GM23338 (cell line): ENCODE measurements around the gene CHCHD6. TPM values are rescaled to one million over a fixed set of nuclear protein-coding genes. Genes with fewer than 3 reads are reported as not detected.

ENCODE experiments used
- ATAC-seq: fragments of 200-7000 bp; cut with Tn5 transposase; 3 replicates; pipeline ENCODE4 v1.9.1; 2020
- DNase-seq: peaks from one replicate; pipeline ENCODE4 v3.0.0-alpha.2; 2015; ENCODE audit warnings: low spot score
- H2AFZ ChIP-seq: fragments of 200-600 bp; sonication (generic); 2 replicates; pipeline ENCODE4 v1.8.0; 2016; ENCODE audit warnings: antibody characterized with exemption, mild to moderate bottlenecking, moderate library complexity
- H3F3A ChIP-seq: fragments of 200-600 bp; sonication (generic); replicated peaks from 2 replicates; pipeline ENCODE4 v1.8.0; 2017; ENCODE audit warnings: antibody characterized with exemption, mixed run types, low read depth
- H3K27ac ChIP-seq: fragments of 200-600 bp; sonication (generic); 2 replicates; pipeline ENCODE4 v1.6.1; 2016; ENCODE audit warnings: low read depth
- H3K27me3 ChIP-seq: fragments of 200-600 bp; sonication (generic); 2 replicates; pipeline ENCODE4 v1.8.0; 2016; ENCODE audit warnings: mild to moderate bottlenecking, mixed run types, moderate library complexity; ENCODE audit not compliant: insufficient read depth
- H3K36me3 ChIP-seq: fragments of 200-600 bp; sonication (generic); 2 replicates; pipeline ENCODE4 v1.8.0; 2016; ENCODE audit warnings: mild to moderate bottlenecking; ENCODE audit not compliant: insufficient read depth
- H3K4me1 ChIP-seq: fragments of 200-600 bp; sonication (generic); 2 replicates; pipeline ENCODE4 v1.8.0; 2016; ENCODE audit warnings: mild to moderate bottlenecking, moderate library complexity; ENCODE audit not compliant: insufficient read depth
- H3K4me2 ChIP-seq: fragments of 200-600 bp; sonication (generic); 2 replicates; pipeline ENCODE4 v1.7.1; 2017; ENCODE audit warnings: mixed run types
- H3K4me3 ChIP-seq: fragments of 200-600 bp; sonication (generic); 2 replicates; pipeline ENCODE4 v1.6.1; 2016; ENCODE audit warnings: mixed run types
- H3K79me2 ChIP-seq: fragments of 200-600 bp; sonication (generic); replicated peaks from 2 replicates; pipeline ENCODE4 v1.8.0; 2017; ENCODE audit warnings: mild to moderate bottlenecking; ENCODE audit not compliant: insufficient read depth
- H3K9me2 ChIP-seq: fragments of 200-600 bp; sonication (generic); 2 replicates; pipeline ENCODE4 v1.8.0; 2017; ENCODE audit not compliant: insufficient read depth
- H4K20me1 ChIP-seq: fragments of 200-600 bp; sonication (generic); replicated peaks from 2 replicates; pipeline ENCODE4 v1.8.0; 2017; ENCODE audit warnings: mild to moderate bottlenecking; ENCODE audit not compliant: insufficient read depth
- H3K27ac Mint-ChIP-seq: 2 replicates; pipeline ENCODE4 v1.8.0; 2020; ENCODE audit warnings: inconsistent platforms, mild to moderate bottlenecking, moderate library complexity, mixed read lengths
- H3K27me3 Mint-ChIP-seq: 3 replicates; pipeline ENCODE4 v1.8.0; 2022; ENCODE audit warnings: low read depth, mild to moderate bottlenecking, moderate library complexity, mixed read lengths, inconsistent platforms; ENCODE audit not compliant: insufficient read depth, poor library complexity
- H3K36me3 Mint-ChIP-seq: 3 replicates; pipeline ENCODE4 v1.8.0; 2021; ENCODE audit warnings: low read depth, mild to moderate bottlenecking, inconsistent platforms, moderate library complexity, mixed read lengths
- H3K4me1 Mint-ChIP-seq: 3 replicates; pipeline ENCODE4 v1.8.0; 2020; ENCODE audit warnings: mild to moderate bottlenecking, inconsistent platforms, mixed read lengths
- H3K4me3 Mint-ChIP-seq: 3 replicates; pipeline ENCODE4 v1.8.0; 2021; ENCODE audit warnings: moderate library complexity, mild to moderate bottlenecking, inconsistent platforms, mixed read lengths
- H3K9me3 Mint-ChIP-seq: 3 replicates; pipeline ENCODE4 v1.8.0; 2020; ENCODE audit warnings: moderate library complexity, mild to moderate bottlenecking, inconsistent platforms, mixed read lengths
- EZH2 ChIP-seq: fragments of 200-600 bp; sonication (generic); IDR thresholded peaks from one replicate; pipeline ENCODE4 v1.8.0; 2017; ENCODE audit warnings: antibody characterized with exemption, mild to moderate bottlenecking, low read depth; ENCODE audit not compliant: unreplicated experiment
- EZH2phosphoT487 ChIP-seq: fragments of 200-600 bp; sonication (generic); IDR thresholded peaks from one replicate; pipeline ENCODE4 v1.8.1; 2018; ENCODE audit warnings: antibody characterized with exemption; ENCODE audit not compliant: unreplicated experiment
- JUNB ChIP-seq: IDR thresholded peaks from one replicate; pipeline ENCODE4 v1.6.1; 2016; ENCODE audit warnings: antibody characterized with exemption; ENCODE audit not compliant: unreplicated experiment
- POLR2AphosphoS5 ChIP-seq: IDR thresholded peaks from 2 replicates; pipeline ENCODE4 v1.6.1; 2016; ENCODE audit warnings: antibody characterized with exemption, low read depth
- STAT1 ChIP-seq: IDR thresholded peaks from one replicate; pipeline ENCODE4 v1.6.1; 2016; ENCODE audit warnings: antibody characterized with exemption; ENCODE audit not compliant: unreplicated experiment
- ZNF114 ChIP-seq: fragments of 250-450 bp; sonication (Bioruptor Pico); IDR thresholded peaks from 2 replicates; pipeline ENCODE4 v1.5.0; 2020; ENCODE audit warnings: mild to moderate bottlenecking, moderate library complexity
- ZNF331 ChIP-seq: fragments of 250-450 bp; sonication (Bioruptor Pico); IDR thresholded peaks from 2 replicates; pipeline ENCODE4 v1.5.0; 2020; ENCODE audit warnings: low read depth, mild to moderate bottlenecking, moderate library complexity
- polyA plus RNA-seq: library from polyadenylated mRNA; unstranded; fragments of >200 nt; fragmentation: Nextera tagmentation; extraction: Ambion mirVana; gene quantifications from 2 replicates; pipeline ENCODE4 v1.2.1, GENCODE V29; 2016
- total RNA-seq: library from RNA; depleted of rRNA; stranded (reverse); fragments of >200 nt; shearing (Covaris generic); gene quantifications from 2 replicates; pipeline ENCODE4 v1.2.3, GENCODE V29; 2014
- TF ChIP-seq, protein P1 (sequence below): fragments of 250-450 bp; sonication (Bioruptor Pico); IDR thresholded peaks from 2 replicates; pipeline ENCODE4 v1.5.0; 2020; ENCODE audit warnings: mild to moderate bottlenecking, moderate library complexity
- TF ChIP-seq, protein P2 (sequence below), 2 experiments: fragments of 200-600 bp in 1 of 2; sonication (generic) in 1 of 2; conservative IDR thresholded peaks; 2 replicates each; pipeline versions ENCODE4 v1.5.1 to v1.6.1; 2016 to 2017; ENCODE audit warnings: antibody characterized with exemption in 2 of 2, low read depth in 2 of 2, mild to moderate bottlenecking in 2 of 2, moderate library complexity in 1 of 2

CHCHD6 gene
- total and polyA plus RNA-seq, 2 experiments from 2014 or later, result 28.8 to 43.0 TPM

DNA sequence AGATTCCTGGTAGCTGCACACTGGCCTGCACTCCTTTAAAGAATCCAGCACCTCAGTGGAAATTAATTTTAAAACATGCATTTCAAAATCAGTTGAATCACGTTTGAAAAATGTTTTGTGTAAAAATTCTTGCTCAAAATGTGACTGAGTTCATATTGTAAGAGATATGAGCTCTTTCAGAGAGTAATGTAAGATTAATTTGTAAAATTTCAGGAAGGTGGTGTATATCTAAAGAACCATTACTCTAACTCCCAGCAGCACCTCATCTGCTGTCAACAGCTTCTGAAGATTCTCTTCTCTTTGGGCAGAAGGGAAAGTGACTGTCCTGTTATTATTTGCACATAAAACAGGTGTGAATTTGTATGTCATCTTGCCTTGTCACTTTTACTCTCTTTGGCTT, 181.4 kb downstream of the CHCHD6 start (continued):
- TF ChIP-seq, protein P1, sequence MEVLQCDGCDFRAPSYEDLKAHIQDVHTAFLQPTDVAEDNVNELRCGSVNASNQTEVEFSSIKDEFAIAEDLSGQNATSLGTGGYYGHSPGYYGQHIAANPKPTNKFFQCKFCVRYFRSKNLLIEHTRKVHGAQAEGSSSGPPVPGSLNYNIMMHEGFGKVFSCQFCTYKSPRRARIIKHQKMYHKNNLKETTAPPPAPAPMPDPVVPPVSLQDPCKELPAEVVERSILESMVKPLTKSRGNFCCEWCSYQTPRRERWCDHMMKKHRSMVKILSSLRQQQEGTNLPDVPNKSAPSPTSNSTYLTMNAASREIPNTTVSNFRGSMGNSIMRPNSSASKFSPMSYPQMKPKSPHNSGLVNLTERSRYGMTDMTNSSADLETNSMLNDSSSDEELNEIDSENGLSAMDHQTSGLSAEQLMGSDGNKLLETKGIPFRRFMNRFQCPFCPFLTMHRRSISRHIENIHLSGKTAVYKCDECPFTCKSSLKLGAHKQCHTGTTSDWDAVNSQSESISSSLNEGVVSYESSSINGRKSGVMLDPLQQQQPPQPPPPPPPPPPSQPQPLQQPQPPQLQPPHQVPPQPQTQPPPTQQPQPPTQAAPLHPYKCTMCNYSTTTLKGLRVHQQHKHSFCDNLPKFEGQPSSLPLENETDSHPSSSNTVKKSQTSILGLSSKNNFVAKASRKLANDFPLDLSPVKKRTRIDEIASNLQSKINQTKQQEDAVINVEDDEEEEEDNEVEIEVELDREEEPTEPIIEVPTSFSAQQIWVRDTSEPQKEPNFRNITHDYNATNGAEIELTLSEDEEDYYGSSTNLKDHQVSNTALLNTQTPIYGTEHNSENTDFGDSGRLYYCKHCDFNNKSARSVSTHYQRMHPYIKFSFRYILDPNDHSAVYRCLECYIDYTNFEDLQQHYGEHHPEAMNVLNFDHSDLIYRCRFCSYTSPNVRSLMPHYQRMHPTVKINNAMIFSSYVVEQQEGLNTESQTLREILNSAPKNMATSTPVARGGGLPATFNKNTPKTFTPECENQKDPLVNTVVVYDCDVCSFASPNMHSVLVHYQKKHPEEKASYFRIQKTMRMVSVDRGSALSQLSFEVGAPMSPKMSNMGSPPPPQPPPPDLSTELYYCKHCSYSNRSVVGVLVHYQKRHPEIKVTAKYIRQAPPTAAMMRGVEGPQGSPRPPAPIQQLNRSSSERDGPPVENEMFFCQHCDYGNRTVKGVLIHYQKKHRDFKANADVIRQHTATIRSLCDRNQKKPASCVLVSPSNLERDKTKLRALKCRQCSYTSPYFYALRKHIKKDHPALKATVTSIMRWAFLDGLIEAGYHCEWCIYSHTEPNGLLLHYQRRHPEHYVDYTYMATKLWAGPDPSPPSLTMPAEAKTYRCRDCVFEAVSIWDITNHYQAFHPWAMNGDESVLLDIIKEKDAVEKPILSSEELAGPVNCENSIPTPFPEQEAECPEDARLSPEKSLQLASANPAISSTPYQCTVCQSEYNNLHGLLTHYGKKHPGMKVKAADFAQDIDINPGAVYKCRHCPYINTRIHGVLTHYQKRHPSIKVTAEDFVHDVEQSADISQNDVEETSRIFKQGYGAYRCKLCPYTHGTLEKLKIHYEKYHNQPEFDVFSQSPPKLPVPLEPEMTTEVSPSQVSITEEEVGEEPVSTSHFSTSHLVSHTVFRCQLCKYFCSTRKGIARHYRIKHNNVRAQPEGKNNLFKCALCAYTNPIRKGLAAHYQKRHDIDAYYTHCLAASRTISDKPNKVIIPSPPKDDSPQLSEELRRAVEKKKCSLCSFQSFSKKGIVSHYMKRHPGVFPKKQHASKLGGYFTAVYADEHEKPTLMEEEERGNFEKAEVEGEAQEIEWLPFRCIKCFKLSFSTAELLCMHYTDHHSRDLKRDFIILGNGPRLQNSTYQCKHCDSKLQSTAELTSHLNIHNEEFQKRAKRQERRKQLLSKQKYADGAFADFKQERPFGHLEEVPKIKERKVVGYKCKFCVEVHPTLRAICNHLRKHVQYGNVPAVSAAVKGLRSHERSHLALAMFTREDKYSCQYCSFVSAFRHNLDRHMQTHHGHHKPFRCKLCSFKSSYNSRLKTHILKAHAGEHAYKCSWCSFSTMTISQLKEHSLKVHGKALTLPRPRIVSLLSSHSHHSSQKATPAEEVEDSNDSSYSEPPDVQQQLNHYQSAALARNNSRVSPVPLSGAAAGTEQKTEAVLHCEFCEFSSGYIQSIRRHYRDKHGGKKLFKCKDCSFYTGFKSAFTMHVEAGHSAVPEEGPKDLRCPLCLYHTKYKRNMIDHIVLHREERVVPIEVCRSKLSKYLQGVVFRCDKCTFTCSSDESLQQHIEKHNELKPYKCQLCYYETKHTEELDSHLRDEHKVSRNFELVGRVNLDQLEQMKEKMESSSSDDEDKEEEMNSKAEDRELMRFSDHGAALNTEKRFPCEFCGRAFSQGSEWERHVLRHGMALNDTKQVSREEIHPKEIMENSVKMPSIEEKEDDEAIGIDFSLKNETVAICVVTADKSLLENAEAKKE (CRISPR knock-in tag), result no peak
- TF ChIP-seq EZH2phosphoT487, result no peak

DNA sequence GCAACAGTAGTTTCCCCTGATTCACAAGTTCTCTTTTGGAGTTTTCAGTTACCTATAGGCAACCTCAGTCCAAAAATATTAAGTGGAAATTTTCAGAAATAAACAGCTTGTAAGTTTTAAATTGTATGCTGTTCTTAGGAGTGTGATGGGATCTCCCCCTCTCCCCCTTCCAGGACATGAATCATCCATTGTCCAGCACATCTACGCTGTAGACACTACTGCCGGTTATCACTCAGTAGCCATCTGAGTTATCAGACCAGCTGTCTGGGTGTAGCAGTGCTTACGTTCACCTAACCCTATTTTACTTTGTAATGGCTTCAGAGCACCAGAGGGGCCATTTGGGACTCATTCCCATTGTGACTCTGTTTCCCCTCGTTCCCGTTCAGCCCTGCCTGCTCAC, 182.2 kb downstream of the CHCHD6 start:
- Histone ChIP-seq H3K4me2 (no peak overlapping the region), H3K4me3 (no peak overlapping the region), H3K4me1 (no peaks in the 10 kb centered on the region), H3K27me3 (no peaks in the 10 kb centered on the region), H2AFZ (no peak overlapping the region), H3K79me2 (no peaks in the 10 kb centered on the region), H3K9me2 (no peaks in the 10 kb centered on the region; the same call in 1 of the 2 replicates), H3F3A (no peaks in the 10 kb centered on the region), H4K20me1 (no peaks in the 10 kb centered on the region; the same call in 1 of the 2 replicates), H3K36me3 (no peaks in the 10 kb centered on the region), H3K27ac (no peak overlapping the region)
- Mint-ChIP-seq H3K36me3 (no peaks in the 10 kb centered on the region), H3K4me3 (no peak overlapping the region), H3K27ac (no peak overlapping the region; the same call in 1 of the 2 replicates), H3K27me3 (peaks cover 6% of the 10 kb centered on the region), H3K9me3 (no peaks in the 10 kb centered on the region), H3K4me1 (peaks cover 6% of the 10 kb centered on the region; the same call in 1 of the 3 replicates)
- DNase-seq (no peak), ATAC-seq (no peak)
- no peak for TF ChIP-seq JUNB
- TF ChIP-seq EZH2phosphoT487, result no peak
- TF ChIP-seq ZNF114, result no peak
- TF ChIP-seq, protein P2, sequence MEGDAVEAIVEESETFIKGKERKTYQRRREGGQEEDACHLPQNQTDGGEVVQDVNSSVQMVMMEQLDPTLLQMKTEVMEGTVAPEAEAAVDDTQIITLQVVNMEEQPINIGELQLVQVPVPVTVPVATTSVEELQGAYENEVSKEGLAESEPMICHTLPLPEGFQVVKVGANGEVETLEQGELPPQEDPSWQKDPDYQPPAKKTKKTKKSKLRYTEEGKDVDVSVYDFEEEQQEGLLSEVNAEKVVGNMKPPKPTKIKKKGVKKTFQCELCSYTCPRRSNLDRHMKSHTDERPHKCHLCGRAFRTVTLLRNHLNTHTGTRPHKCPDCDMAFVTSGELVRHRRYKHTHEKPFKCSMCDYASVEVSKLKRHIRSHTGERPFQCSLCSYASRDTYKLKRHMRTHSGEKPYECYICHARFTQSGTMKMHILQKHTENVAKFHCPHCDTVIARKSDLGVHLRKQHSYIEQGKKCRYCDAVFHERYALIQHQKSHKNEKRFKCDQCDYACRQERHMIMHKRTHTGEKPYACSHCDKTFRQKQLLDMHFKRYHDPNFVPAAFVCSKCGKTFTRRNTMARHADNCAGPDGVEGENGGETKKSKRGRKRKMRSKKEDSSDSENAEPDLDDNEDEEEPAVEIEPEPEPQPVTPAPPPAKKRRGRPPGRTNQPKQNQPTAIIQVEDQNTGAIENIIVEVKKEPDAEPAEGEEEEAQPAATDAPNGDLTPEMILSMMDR (conservative IDR thresholded peaks at IDR 0.05; ENCODE audit: low read depth in 2 of 2), result no peak
- TF ChIP-seq EZH2, result no peak
- no peak for TF ChIP-seq POLR2AphosphoS5
- no peak for TF ChIP-seq STAT1
- no peak for TF ChIP-seq ZNF331 (CRISPR knock-in tag)
